ENCODE measurements around the gene CENPM.
A peak's percentile ranks its signal among the peaks of the same experiment; 100 is the strongest.

CENPM gene

GRCh38 chr22:41931701-41932269 lies 15.2 kb downstream of the CENPM start:
- Mint-ChIP-seq H3K4me1 (peaks cover 40% of the 10 kb centered on the region), H3K9me3 (no peaks in the 10 kb centered on the region), H3K4me3 (no peak overlapping the region), H3K36me3 (ENCODE audit: low read depth) (peaks cover 6% of the 10 kb centered on the region), H3K27me3 (no peaks in the 10 kb centered on the region), H3K27ac (no peak overlapping the region)
- no peak for DNase-seq
- no peak for ATAC-seq

- no peak overlapping the region for H3K4me3 Mint-ChIP-seq
- no peaks in the 10 kb centered on the region for H3K9me3 Mint-ChIP-seq
- DNase-seq = no peak
- H3K4me1 Mint-ChIP-seq = peaks cover 42% of the 10 kb centered on the region
- H3K27me3 Mint-ChIP-seq = peaks cover 6% of the 10 kb centered on the region
- peak overlapping the region; percentile 81 for H3K27ac Mint-ChIP-seq
- no peaks in the 10 kb centered on the region for H3K36me3 Mint-ChIP-seq (ENCODE audit: low read depth)
- ATAC-seq = no peak
Measured at GRCh38 chr22:41929418-41929810, 17.5 kb downstream of the CENPM start.

- Mint-ChIP-seq H3K27me3 (peaks cover 6% of the 10 kb centered on the region), H3K4me3 (no peak overlapping the region), H3K9me3 (no peaks in the 10 kb centered on the region), H3K4me1 (peaks cover 39% of the 10 kb centered on the region), H3K36me3 (ENCODE audit: low read depth) (no peaks in the 10 kb centered on the region), H3K27ac (peak overlapping the region; percentile 81)
- DNase-seq = no peak
- no peak for ATAC-seq
Measured at GRCh38 chr22:41928593-41929417, 18.1 kb downstream of the CENPM start.

DNA sequence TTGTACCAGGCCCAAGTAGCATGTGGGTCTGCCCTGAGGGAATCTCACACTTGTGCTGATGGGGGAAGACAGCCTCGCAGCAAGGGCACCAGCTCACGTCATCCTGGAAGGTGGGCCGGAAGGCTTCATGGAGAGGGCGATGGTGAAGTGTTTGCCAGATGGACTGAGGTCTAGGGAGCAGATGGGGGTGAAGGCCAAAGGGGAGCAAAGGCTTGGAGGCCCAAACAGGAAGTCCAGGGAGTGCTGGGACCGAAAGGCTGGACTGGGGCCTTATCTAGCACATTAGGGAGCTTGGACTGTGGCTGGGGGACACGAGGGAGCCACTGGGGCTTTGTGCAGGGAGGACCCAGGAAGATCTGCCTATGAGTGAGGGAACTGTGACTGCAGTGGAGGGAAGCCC lies 19.1 kb downstream of the CENPM start:
- H3K9me3 Mint-ChIP-seq = no peaks in the 10 kb centered on the region
- H3K27me3 Mint-ChIP-seq = peaks cover 6% of the 10 kb centered on the region
- H3K27ac Mint-ChIP-seq = peak overlapping the region; percentile 76
- peaks cover 2% of the 10 kb centered on the region for H3K36me3 Mint-ChIP-seq (ENCODE audit: low read depth)
- no peak for DNase-seq
- no peak for ATAC-seq
- peaks cover 37% of the 10 kb centered on the region for H3K4me1 Mint-ChIP-seq
- no peak overlapping the region for H3K4me3 Mint-ChIP-seq

- Mint-ChIP-seq H3K27ac (peak overlapping the region; percentile 56), H3K9me3 (no peaks in the 10 kb centered on the region)
Measured at GRCh38 chr22:41925783-41926460, 21.0 kb downstream of the CENPM start.

DNA sequence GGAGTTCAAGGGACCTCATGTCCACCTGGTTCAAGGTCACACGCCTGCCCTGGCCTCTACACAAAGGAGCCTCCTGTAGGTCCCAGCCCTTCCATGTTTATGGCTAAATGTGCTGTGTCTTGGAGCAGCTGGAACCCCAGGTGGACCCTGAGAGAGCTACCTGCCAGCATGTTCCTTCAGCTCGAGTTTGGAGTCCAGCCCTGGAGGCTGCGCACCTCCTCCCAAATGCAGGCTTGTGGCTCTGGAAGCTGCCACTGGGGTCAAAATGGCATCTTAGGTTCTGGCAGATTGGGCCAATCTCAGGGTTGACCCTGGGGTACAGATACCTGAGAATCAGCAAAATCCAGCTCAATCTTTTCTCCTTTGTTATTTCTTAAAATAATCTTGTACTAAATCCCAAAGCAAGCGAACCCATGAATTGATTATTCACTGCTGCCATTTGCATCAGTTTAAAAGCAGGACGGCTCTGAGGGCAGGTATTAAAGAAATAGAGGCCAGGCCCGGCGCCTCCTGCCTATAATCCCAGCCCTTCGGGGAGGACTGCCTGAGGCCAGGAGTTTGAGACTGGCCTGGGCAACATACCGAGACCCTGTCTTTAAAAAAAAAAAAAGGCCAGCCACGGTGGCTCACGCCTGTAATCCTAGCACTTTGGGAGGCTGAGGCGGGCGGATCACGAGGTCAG lies 23.2 kb downstream of the CENPM start:
- Mint-ChIP-seq H3K4me1 (peaks cover 43% of the 10 kb centered on the region), H3K27ac (no peak overlapping the region), H3K36me3 (ENCODE audit: low read depth) (peaks cover 2% of the 10 kb centered on the region), H3K4me3 (no peak overlapping the region), H3K9me3 (no peaks in the 10 kb centered on the region), H3K27me3 (peaks cover 6% of the 10 kb centered on the region)
- DNase-seq (no peak), ATAC-seq (no peak)

More at GRCh38 chr22:41925783-41926460, 21.0 kb downstream of the CENPM start:
- Mint-ChIP-seq H3K4me3 (peak overlapping the region; percentile 79), H3K36me3 (ENCODE audit: low read depth) (peaks cover 2% of the 10 kb centered on the region), H3K27me3 (peaks cover 6% of the 10 kb centered on the region), H3K4me1 (peaks cover 37% of the 10 kb centered on the region)
- DNase-seq = peak; percentile 84
- peak; percentile 70 for ATAC-seq

DNA sequence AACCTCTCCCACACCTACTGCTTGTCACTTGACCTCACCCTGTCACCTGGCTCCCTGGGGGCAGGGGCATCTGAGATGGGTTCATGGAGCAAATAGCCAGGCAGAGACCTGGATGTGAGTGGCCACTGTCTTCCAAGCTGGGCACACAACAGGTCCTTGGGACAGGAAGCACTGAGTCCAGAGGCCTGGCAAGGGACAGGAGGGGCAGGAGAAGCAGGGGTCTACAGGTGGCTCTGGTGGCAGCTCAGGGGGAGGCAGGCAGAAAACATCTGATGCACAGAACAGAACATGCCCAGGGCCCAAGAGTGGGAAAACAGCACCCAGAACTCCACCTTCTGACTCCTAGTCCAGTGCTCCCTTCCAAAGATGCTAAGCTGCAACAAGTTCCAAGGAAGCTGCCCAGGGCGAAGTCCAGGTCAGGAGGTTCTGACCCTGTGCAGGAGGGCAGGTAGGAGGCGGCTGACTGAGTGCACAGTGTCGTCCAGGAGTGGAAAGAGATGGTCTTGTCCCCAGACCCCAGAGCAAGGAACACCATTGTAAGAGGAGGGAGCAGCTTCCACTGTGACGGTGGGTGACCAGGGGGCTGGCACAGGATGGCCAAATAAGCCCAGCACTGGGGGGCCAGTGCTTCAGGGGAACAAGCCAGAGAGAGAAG lies 23.9 kb downstream of the CENPM start:
- Mint-ChIP-seq H3K4me3 (no peak overlapping the region), H3K36me3 (ENCODE audit: low read depth) (peaks cover 2% of the 10 kb centered on the region), H3K27me3 (peaks cover 6% of the 10 kb centered on the region), H3K9me3 (no peaks in the 10 kb centered on the region), H3K27ac (no peak overlapping the region), H3K4me1 (peaks cover 42% of the 10 kb centered on the region)
- DNase-seq = no peak
- ATAC-seq = no peak

DNA sequence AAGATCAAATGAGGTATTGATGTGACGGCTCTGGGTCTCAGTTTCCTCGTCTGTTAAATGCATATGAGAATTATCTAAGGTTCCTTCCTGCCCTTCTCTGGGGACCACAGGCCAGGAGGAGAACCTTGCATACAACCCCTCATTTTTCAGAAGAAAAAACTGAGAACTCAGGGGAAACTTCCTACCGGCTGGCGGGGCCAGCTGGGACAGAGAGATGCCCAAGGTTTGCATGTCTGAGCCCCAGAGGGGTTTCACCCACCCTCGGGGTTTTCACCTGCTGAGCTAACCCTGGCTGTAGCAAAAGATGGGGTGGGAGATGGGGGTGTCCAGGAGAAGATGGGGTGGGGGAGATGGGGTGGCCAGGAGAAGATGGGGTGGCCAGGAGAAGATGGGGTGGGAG lies 24.6 kb downstream of the CENPM start:
- DNase-seq = no peak
- Mint-ChIP-seq H3K4me3 (no peak overlapping the region), H3K4me1 (peaks cover 38% of the 10 kb centered on the region), H3K9me3 (no peaks in the 10 kb centered on the region), H3K27me3 (peaks cover 6% of the 10 kb centered on the region), H3K27ac (no peak overlapping the region), H3K36me3 (ENCODE audit: low read depth) (peaks cover 2% of the 10 kb centered on the region)
- ATAC-seq = no peak

- H3K4me3 Mint-ChIP-seq = no peak overlapping the region
- peaks cover 17% of the 10 kb centered on the region for H3K27me3 Mint-ChIP-seq
- peak overlapping the region; percentile 62 for H3K27ac Mint-ChIP-seq
- no peaks in the 10 kb centered on the region for H3K9me3 Mint-ChIP-seq
- no peak for ATAC-seq
- peaks cover 39% of the 10 kb centered on the region for H3K4me1 Mint-ChIP-seq
- no peak for DNase-seq
- peaks cover 2% of the 10 kb centered on the region for H3K36me3 Mint-ChIP-seq (ENCODE audit: low read depth)
Measured at GRCh38 chr22:41920271-41920976, 26.5 kb downstream of the CENPM start.

DNA sequence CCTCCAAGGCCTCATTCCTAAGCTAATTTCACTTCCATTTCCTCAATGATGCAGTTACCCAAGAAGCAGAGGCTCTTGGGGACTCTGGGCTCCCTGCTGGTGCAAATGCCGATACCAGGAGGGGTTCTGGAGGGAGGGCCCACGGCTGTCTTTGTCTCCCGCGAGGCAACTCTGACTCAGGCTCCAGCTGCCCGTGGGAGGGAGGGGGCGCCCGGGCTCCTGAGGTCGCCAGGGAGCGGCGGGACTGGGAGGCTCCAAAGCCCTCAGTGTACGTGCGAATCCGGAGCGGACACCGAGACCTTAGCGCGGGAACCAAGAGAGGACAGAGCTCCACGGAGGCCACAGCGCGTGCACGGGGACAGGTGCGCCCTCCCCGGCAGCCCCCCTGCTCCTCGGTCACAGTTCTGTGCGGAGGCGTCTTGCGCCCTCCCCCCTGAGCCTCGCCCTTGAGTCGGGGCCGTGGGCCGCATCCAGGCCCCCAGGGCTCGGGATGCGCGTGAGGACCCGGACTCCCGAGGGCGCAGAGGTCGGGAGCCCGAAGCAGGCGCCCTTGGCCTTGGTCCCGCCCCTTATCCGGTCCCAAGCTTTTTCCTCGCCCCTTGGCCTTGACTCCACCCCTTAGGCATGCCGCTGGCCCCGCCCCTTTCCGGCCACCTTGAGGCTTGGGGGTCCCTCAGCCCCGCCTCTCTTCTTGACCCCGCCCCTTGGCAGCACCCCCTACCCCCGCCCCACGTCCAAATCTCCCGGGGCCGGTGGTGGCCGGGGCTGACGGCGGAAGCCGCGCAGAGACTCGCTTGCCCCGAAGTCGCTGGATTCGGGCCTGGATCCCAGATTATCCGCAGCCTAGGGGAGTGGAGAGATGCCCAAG lies 27.4 kb downstream of the CENPM start:
- H3K4me3 Mint-ChIP-seq = peak overlapping the region; percentile 58
- peaks cover 19% of the 10 kb centered on the region for H3K27me3 Mint-ChIP-seq
- DNase-seq = peak; percentile 72
- peak overlapping the region; percentile 42 for H3K27ac Mint-ChIP-seq
- H3K9me3 Mint-ChIP-seq = no peaks in the 10 kb centered on the region
- ATAC-seq = peak; percentile 52
- H3K36me3 Mint-ChIP-seq (ENCODE audit: low read depth) = peaks cover 2% of the 10 kb centered on the region
- peaks cover 35% of the 10 kb centered on the region for H3K4me1 Mint-ChIP-seq

- Mint-ChIP-seq H3K4me1 (peaks cover 37% of the 10 kb centered on the region), H3K4me3 (peak overlapping the region; percentile 34), H3K36me3 (ENCODE audit: low read depth) (peaks cover under 1% of the 10 kb centered on the region), H3K27me3 (peaks cover 23% of the 10 kb centered on the region), H3K9me3 (no peaks in the 10 kb centered on the region), H3K27ac (no peak overlapping the region)
- no peak for DNase-seq
- ATAC-seq = no peak
Measured at GRCh38 chr22:41917903-41918791, 28.8 kb downstream of the CENPM start.

DNA sequence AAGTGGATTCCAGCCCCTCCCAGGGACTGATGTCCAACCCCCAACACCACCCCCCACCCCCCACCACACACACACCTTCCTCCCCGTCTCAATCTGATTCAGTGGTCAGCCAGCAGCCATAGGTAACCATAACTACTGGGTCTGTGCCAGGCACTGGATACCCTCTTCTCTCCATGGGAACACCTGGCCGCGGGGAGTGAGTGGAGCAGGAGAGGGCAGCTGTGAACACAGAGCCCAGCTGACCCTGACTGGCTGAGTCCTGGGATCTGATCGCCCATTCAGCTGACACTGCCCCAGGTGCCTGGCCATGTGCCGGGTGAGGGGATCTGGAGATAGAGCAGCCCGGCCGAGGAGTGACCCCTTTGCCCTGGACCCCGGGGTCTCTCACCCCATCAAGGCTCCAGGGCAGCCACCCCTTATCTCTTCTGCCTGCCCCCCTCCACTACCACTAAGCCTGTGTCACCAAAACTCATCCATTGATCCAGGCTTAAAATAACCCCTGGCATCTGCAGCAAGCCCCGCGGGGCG lies 29.5 kb downstream of the CENPM start:
- no peaks in the 10 kb centered on the region for H3K36me3 Mint-ChIP-seq (ENCODE audit: low read depth)
- H3K27ac Mint-ChIP-seq = no peak overlapping the region
- no peaks in the 10 kb centered on the region for H3K9me3 Mint-ChIP-seq
- DNase-seq = no peak
- no peak overlapping the region for H3K4me3 Mint-ChIP-seq
- H3K27me3 Mint-ChIP-seq = peaks cover 30% of the 10 kb centered on the region
- ATAC-seq = no peak
- peaks cover 42% of the 10 kb centered on the region for H3K4me1 Mint-ChIP-seq
